HG03095 (cell line): ENCODE measurements around the gene SAMD11.
"Not testable (repeated sequence)": the region's sequence is repeated elsewhere in the genome, so short reads cannot be mapped to it uniquely, and the experiment has no call there.

Experiments used
- ATAC-seq: cut with Tn5 transposase; IDR thresholded peaks from one replicate; pipeline ENCODE4 v1.9.1; 2021; ENCODE audit warnings: moderate library complexity; ENCODE audit not compliant: unreplicated experiment

Gene SAMD11

DNA sequence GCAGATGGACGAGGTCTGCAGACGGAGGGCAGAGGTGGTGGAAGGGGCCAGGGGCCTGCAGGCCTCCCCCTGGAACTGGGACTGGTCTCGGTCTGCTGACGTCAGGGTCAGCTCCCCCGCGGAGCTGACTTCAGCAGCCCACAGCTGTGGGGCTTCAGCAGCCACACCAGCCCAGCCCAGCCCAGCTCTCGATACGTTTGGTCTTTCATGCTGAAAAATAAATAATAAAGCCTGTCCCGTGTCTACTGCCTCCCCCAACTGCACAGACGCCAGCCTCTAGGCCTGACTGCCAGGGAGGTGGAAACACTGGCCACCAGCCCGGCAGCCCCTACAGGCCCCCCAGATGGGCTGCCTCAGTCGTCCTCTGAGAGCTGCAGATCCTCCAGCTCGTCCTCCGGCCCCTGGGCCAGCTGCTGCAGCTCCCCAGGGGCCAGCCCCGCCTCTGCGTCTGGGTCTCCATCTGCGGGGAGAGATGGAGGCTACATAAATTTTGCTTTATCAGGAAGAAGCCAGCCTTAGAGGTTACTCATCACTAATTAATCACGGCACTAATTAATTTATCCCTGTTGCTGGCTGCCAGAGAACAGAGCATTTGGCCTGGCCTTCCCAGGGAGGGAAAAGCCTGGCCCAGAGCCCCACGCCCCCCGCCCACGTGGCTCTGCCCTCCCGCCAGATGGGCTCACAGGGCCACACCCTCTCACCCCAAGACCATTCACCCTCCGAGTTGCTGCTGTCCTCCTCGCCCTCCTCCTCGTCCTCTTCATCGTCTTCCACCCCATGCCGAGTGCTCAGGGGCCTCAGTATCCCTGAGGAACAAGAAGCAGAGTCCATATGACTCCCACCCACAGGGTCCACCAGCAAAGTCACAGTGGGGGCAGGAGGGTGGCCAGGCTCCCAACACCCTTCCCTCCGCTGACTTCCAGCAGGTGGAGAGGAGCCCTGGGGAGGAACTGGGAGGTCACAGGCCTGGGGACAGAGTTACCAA lies 20.9 kb downstream of the SAMD11 start:
- ATAC-seq = no peak

DNA sequence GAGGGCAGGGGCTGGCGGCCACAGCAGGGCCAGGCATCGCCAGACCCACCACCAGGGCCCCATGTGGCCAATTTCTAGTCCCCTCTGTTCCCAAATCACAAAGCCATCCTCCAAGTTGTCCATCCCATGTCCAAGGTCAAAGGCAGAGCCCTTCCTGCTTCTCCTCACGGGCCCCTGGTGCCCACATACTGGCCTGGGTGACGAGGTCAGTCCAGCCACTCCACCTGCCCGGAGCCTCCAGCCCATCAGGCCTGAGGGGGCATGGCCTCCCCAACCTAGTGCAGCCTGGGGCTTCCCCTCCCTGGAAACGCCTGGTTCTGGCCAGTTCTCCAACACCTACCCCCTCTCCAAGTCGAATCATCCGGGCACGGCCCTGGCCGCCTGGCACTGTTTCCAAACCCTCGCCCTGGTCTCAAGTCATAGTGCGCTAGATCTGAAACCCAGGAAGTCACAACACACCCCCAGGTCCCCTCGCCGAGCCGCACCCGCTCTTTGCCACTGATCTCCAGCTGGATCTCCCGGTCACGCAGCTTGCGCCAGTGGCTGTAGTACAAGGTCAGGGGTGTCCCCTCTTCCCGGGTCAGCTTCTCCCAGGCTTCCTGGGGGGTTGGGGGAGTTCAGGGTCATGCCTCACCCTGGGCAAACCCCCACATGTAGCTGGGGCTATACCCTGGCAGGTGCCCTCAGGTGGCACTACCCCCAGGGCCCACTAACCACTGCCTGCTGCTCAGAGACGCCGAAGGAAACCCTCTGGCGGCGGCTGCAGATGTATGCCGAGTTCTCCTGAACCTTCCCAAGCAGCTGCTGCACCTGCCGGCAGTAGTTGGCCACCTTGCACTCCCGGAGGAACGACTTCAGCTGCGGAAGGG lies 22.2 kb downstream of the SAMD11 start:
- no peak for ATAC-seq

DNA sequence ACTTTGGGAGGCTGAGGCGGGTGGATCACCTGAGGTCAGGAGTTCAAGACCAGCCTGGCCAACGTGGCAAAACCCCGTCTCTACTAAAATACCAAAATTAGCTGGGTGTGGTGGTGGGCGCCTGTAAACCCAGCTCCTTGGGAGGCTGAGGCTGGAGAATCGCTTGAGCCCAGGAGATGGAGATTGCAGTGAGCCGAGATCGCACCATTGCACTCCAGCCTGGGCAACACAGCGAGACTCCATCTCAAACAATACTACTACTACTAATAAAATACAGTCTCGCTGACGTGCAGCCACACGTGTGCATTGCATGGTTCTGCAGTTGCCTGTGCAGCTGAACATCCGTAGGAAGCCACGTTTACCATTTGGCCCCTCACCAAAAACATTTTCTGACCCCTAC lies 23.1 kb downstream of the SAMD11 start:
- ATAC-seq = not testable (repeated sequence)

- no peak for ATAC-seq
Measured at GRCh38 chr1:947958-948357, 24.2 kb downstream of the SAMD11 start.

- no peak for ATAC-seq
Measured at GRCh38 chr1:950268-950667, 26.5 kb downstream of the SAMD11 start.

DNA sequence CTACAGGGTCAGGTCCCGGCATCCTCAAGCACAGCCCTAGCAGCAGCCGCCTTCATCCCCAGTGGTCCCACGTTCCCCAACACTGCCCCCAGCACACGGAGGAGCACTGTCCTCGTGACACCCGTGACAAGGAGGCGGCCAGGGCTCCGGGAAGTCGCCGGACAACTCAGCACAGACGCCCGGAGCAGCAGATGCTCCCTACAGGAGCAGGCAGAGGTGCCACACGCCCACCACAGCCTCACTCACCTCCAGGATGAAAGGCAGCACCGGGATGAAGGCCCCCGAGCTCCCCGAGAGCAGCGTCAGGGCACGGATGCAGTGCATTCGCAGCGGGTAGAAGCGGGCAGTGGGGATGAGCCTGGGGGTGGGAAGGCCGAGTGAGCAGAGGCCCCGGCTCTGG lies 27.2 kb downstream of the SAMD11 start:
- ATAC-seq = no peak

DNA sequence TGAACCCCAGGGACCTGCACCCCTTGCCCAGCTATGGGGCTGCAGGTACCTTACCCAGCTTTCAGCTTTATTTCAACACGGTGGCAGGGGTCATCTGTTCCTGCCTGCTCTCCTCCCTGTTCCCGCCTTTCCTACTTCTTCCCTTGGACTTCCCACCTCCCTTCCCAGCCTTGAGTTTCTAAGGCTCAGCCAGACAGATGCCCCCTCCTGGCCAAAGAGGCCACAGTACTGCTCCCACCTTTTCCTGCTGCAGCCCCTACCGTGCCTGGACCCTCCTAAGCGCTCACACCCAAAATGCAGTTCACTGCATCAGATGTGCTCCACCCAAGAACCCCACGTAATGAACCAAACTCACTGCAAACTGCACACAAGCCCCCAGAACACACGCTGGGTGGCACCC lies 27.6 kb downstream of the SAMD11 start:
- no peak for ATAC-seq

- no peak for ATAC-seq
Measured at GRCh38 chr1:952201-952600, 28.5 kb downstream of the SAMD11 start.

DNA sequence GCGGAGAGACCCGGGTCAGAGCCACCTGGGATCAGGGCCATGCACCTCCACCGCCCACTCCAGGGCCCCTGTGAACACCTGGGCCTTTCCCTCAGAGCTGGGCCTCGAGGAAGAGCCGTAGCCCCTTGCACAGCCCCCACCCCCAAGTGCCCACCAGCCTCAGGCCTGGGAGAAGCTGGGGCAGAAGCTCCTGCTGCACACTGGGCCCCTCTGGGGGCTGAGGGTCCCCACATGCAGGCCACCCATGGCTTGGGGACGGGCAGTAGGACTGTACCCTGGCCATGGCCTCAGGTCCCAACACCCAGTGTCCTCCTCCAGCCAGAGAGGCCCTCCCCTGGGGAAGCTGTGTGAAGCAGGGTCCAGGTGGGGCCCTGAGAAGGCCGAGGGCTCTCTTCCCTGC lies 28.9 kb downstream of the SAMD11 start:
- ATAC-seq = no peak

- ATAC-seq = no peak
Measured at GRCh38 chr1:953524-954320, 30.0 kb downstream of the SAMD11 start.

GRCh38 chr1:954927-955326 lies 31.2 kb downstream of the SAMD11 start:
- no peak for ATAC-seq

DNA sequence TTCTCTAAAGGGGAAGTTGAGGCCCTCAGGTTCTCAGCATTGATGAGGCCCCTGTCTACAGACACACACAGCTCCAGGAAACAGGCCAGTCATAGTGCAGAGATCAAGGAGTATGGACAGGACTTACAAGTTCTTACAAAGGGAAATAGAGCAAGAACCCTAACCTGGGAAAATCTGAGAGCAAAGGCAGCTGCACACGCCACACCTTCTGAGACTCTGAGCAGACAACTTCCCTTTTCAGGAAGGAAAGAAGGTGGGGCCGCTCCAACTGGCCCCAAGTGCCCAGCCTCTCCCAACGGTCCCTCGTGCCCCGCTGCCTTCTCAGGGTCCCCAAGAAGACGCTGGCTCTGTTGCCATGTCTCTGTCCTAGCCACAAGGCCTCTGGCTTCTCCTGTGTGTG lies 31.8 kb downstream of the SAMD11 start:
- ATAC-seq = no peak

- ATAC-seq = no peak
Measured at GRCh38 chr1:956636-957035, 32.9 kb downstream of the SAMD11 start.

DNA sequence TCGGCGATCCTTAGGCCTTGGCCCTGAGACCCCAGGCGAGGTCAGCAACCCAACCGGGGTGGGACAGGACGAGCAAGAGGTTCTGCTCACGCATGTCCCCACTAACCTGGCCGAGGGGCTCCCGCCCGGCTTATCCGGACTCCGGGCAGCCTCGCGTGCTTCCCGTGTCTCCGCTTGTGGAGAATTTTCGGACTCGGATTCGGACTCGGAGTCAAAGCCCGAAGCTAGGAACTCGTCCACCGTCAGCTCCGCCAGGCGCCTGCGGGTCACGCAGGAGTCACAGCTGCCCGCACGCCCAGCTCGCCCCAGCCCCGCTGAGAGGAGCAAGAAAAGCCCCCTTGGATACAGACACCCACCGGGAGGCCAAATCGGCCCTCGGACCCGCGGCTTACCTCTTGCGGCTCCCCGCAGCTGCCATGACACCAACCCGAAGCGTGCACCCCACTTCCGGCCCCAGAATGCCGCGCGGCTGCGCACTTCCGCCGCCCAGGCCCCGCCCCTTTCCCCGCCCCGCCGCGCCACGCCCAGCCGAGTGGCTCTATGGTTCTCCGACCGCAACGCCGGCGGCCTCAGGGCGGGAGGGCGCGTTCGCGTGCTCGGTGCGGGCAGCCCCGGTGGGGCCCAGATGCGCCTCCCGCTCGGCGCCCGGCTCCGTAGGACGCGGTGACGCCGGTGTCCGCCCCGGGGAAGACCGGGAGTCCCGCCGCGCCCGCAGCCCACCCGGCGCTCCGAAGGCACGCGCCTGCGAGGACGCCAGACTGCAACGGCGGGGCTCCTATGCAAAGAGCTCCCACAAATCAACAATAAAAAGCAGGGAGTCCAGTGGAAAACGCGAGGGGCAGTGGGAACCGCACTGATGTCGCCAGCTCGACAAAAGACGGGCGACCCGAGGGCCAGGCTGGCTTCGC lies 35.4 kb downstream of the SAMD11 start, which contains the start of gene NOC2L:
NOC2L (minus strand) TSS at position 434 of the 908 bp plus-strand sequence; CDS start at position 418, 16 bp downstream.
- peak; percentile 52 for ATAC-seq

GRCh38 chr1:959731-960362 lies 36.1 kb downstream of the SAMD11 start:
- ATAC-seq = no peak

DNA sequence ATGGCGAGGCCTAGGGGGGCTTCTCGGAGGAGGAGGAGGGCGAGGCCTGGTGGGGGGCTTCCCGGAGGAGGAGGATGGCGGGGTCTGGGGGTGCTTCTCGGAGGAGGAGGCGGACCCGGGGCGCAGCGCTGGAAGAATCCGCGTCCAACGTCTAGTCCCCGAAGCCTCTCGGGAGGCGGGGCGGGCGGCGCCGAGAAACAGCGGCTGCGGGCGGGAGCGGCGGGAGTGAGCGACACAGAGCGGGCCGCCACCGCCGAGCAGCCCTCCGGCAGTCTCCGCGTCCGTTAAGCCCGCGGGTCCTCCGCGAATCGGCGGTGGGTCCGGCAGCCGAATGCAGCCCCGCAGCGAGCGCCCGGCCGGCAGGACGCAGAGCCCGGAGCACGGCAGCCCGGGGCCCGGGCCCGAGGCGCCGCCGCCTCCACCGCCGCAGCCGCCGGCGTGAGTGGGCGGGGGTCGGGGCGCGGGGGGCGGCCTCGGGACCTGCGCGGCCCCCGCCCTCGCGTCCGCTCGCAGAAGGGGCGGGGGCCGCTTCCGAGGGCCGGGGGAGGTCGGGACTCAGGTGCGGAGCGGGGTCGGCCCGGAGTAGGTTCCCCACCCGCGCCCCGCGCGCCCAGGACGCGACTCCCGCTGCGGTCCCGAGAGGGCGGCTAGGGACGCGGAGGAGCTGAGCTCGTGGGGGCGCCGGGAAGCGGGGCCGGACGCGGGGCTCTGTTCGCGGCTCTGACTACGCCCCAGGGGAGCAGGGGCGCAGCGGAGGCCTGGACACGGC lies 36.8 kb downstream of the SAMD11 start, which contains the start of gene KLHL17:
KLHL17 (plus strand) TSS at position 222 of the 769 bp plus-strand sequence; CDS start at position 332, 110 bp downstream.
- ATAC-seq = peak; percentile 38

DNA sequence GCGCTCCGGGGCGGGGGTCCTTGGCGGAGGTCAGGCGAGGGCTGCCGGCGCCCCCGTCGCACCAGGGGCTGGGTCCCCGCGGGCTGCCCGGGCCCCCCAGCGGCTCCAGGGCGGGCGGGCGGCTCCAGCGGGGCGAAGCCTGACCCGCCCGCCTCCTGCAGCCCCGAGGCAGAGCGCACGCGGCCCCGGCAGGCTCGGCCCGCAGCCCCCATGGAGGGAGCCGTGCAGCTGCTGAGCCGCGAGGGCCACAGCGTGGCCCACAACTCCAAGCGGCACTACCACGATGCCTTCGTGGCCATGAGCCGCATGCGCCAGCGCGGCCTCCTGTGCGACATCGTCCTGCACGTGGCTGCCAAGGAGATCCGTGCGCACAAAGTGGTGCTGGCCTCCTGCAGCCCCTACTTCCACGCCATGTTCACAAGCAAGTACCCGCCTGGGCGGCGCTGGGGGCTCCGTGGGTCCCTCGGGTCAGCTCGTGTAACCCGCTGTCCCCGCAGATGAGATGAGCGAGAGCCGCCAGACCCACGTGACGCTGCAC lies 37.5 kb downstream of the SAMD11 start:
- peak; percentile 7 for ATAC-seq
